HL-60 (cell line): Measurements from ENCODE around the gene CCDC85C.

Experiments
- DNase-seq, 2 experiments: peaks; one replicate each; pipeline ENCODE4 v3.0.0-alpha.2; 2010 to 2020; ENCODE audit warnings: low read depth in 1 of 2, low spot score in 1 of 2
- H3K27ac ChIP-seq: fragments of 250-450 bp; sonication (Bioruptor Pico); replicated peaks from 2 replicates; pipeline ENCODE4 v1.5.1; 2020; ENCODE audit warnings: mild to moderate bottlenecking, moderate library complexity
- H3K27me3 ChIP-seq: fragments of 250-450 bp; sonication (Bioruptor Pico); 2 replicates; pipeline ENCODE4 v1.5.1; 2021; ENCODE audit warnings: mild to moderate bottlenecking, moderate library complexity; ENCODE audit not compliant: insufficient read depth, poor library complexity, severe bottlenecking
- H3K4me3 ChIP-seq: replicated peaks from 2 replicates; pipeline ENCODE4 v1.5.1; 2011; ENCODE audit warnings: mild to moderate bottlenecking, control low read depth, low read length; ENCODE audit not compliant: insufficient read depth
- GABPA ChIP-seq: IDR thresholded peaks from 2 replicates; pipeline ENCODE4 v1.6.1; 2012; ENCODE audit warnings: low read depth
- POLR2AphosphoS5 ChIP-seq: IDR thresholded peaks from 2 replicates; pipeline ENCODE4 v1.6.1; 2012; ENCODE audit warnings: low read depth
- SPI1 ChIP-seq: IDR thresholded peaks from 2 replicates; pipeline ENCODE4 v1.6.1; 2012; ENCODE audit warnings: low read depth, mild to moderate bottlenecking, borderline replicate concordance
- TF ChIP-seq, protein P1 (sequence below): IDR thresholded peaks from 2 replicates; pipeline ENCODE4 v1.6.1; 2012; ENCODE audit warnings: low read depth; ENCODE audit not compliant: insufficient replicate concordance
- TF ChIP-seq, protein P2 (sequence below): IDR thresholded peaks from one replicate; pipeline ENCODE4 v1.5.1; 2011; ENCODE audit warnings: low read length, control low read depth, inconsistent platforms; ENCODE audit not compliant: insufficient read depth

Gene CCDC85C

DNA sequence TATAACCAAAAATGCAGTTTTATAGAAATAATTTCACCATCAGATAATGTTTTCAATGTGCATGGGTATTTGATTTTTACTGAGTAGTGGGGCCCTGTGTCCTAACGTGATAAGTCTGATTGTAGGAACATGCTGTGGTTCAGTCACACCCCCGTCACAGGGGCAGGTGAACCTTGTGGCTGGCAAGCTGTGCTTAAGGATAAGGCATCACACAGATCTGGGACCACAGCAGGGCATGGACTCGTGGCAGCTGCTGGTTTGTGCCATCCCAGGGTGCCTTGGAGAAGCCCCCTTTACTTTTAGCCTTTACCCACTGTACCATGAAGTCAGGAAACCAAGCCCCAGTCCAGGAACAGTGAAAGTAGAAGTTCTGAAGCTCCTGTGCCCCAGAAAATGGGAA, 106.1 kb downstream of the CCDC85C start:
- Histone ChIP-seq H3K27ac (no peak overlapping the region), H3K4me3 (no peak overlapping the region), H3K27me3 (no peaks in the 10 kb centered on the region)
- TF ChIP-seq, protein P1, sequence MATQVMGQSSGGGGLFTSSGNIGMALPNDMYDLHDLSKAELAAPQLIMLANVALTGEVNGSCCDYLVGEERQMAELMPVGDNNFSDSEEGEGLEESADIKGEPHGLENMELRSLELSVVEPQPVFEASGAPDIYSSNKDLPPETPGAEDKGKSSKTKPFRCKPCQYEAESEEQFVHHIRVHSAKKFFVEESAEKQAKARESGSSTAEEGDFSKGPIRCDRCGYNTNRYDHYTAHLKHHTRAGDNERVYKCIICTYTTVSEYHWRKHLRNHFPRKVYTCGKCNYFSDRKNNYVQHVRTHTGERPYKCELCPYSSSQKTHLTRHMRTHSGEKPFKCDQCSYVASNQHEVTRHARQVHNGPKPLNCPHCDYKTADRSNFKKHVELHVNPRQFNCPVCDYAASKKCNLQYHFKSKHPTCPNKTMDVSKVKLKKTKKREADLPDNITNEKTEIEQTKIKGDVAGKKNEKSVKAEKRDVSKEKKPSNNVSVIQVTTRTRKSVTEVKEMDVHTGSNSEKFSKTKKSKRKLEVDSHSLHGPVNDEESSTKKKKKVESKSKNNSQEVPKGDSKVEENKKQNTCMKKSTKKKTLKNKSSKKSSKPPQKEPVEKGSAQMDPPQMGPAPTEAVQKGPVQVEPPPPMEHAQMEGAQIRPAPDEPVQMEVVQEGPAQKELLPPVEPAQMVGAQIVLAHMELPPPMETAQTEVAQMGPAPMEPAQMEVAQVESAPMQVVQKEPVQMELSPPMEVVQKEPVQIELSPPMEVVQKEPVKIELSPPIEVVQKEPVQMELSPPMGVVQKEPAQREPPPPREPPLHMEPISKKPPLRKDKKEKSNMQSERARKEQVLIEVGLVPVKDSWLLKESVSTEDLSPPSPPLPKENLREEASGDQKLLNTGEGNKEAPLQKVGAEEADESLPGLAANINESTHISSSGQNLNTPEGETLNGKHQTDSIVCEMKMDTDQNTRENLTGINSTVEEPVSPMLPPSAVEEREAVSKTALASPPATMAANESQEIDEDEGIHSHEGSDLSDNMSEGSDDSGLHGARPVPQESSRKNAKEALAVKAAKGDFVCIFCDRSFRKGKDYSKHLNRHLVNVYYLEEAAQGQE, result no peak
- TF ChIP-seq, protein P2, sequence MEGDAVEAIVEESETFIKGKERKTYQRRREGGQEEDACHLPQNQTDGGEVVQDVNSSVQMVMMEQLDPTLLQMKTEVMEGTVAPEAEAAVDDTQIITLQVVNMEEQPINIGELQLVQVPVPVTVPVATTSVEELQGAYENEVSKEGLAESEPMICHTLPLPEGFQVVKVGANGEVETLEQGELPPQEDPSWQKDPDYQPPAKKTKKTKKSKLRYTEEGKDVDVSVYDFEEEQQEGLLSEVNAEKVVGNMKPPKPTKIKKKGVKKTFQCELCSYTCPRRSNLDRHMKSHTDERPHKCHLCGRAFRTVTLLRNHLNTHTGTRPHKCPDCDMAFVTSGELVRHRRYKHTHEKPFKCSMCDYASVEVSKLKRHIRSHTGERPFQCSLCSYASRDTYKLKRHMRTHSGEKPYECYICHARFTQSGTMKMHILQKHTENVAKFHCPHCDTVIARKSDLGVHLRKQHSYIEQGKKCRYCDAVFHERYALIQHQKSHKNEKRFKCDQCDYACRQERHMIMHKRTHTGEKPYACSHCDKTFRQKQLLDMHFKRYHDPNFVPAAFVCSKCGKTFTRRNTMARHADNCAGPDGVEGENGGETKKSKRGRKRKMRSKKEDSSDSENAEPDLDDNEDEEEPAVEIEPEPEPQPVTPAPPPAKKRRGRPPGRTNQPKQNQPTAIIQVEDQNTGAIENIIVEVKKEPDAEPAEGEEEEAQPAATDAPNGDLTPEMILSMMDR, result no peak
- TF ChIP-seq SPI1 (no peak), GABPA (no peak), POLR2AphosphoS5 (no peak)
- no peak for DNase-seq

DNA sequence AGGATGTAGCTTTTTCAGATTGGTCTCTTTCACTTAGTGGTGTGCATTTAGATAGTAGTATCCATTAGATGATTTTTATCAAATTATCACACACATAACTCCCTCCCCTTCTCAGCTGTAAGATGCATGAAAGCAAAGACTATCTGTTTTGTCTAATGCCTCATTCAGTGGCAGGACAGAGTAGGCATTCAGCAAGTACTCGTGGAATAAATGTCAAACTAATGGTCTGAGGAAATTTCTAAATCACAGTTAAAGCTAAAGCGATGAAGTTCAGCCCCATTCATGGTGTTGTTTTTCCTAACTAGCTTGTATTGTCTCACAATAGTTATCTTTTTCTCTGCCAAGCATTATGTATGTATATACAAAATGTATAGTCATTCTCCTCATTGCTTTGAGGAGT, 106.7 kb downstream of the CCDC85C start:
- H3K27me3 ChIP-seq, result no peaks in the 10 kb centered on the region
- H3K27ac ChIP-seq, result no peak overlapping the region
- DNase-seq, result no peak
- H3K4me3 ChIP-seq, result no peak overlapping the region
- TF ChIP-seq, protein P2, result no peak
- TF ChIP-seq, protein P1, result no peak
- no peak for TF ChIP-seq POLR2AphosphoS5
- TF ChIP-seq SPI1, result no peak
- no peak for TF ChIP-seq GABPA

DNA sequence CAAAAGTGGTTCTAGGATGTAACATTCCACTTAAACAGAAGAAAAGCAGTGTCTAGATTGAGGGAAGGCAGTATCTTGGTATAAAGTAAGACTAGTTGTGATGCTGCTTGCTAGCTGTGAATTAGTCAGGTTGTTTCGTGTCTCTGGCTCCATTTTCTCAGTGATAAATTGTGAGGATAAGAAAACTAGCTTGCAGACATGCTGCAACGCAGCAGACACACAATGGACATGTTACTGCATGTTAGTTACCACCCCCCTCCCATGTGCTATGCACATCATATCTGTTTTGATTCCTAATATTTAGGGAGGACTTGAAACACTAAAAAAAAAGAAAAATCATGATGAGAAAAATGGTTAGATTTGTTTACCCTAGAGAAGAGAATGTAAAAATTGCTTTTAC, 119.9 kb downstream of the CCDC85C start:
- DNase-seq, result no peak
- Histone ChIP-seq H3K27me3 (no peaks in the 10 kb centered on the region), H3K27ac (no peak overlapping the region), H3K4me3 (no peak overlapping the region)
- TF ChIP-seq, protein P2, result no peak
- TF ChIP-seq, protein P1, result no peak
- TF ChIP-seq POLR2AphosphoS5 (no peak), GABPA (no peak), SPI1 (no peak)
